HL-60 (cell line): Measurements from ENCODE around the gene S100B.
"Not testable (repeated sequence)": the region's sequence is repeated elsewhere in the genome, so short reads cannot be mapped to it uniquely, and the experiment has no call there.

ENCODE experiments used
- POLR2AphosphoS5 ChIP-seq: IDR thresholded peaks from 2 replicates; pipeline ENCODE4 v1.6.1; 2012; ENCODE audit warnings: low read depth
- TF ChIP-seq, protein P1 (sequence below): IDR thresholded peaks from one replicate; pipeline ENCODE4 v1.5.1; 2011; ENCODE audit warnings: low read length, control low read depth, inconsistent platforms; ENCODE audit not compliant: insufficient read depth

DNA sequence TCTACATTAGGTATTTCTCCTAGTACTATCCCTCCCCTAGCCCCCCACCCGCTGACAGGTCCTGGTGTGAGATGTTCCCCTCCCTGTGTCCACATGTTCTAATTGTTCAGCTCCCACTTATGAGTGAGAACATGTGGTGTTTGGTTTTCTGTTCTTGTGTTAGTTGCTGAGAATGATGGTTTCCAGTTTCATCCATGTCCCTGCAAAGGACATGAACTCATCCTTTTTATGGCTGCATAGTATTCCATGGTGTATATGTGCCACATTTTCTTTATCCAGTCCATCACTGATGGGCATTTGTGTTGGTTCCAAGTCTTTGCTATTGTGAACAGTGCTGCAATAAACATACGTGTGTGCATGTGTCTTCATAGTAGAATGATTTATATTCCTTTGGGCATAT lies 26.0 kb upstream of the S100B start:
- TF ChIP-seq, protein P1, sequence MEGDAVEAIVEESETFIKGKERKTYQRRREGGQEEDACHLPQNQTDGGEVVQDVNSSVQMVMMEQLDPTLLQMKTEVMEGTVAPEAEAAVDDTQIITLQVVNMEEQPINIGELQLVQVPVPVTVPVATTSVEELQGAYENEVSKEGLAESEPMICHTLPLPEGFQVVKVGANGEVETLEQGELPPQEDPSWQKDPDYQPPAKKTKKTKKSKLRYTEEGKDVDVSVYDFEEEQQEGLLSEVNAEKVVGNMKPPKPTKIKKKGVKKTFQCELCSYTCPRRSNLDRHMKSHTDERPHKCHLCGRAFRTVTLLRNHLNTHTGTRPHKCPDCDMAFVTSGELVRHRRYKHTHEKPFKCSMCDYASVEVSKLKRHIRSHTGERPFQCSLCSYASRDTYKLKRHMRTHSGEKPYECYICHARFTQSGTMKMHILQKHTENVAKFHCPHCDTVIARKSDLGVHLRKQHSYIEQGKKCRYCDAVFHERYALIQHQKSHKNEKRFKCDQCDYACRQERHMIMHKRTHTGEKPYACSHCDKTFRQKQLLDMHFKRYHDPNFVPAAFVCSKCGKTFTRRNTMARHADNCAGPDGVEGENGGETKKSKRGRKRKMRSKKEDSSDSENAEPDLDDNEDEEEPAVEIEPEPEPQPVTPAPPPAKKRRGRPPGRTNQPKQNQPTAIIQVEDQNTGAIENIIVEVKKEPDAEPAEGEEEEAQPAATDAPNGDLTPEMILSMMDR: not testable (repeated sequence)
- not testable (repeated sequence) for TF ChIP-seq POLR2AphosphoS5
